D721Med (cell line): Measurements from ENCODE around the gene KCNQ2.

ENCODE experiments used
- DNase-seq: peaks from one replicate; pipeline ENCODE4 v3.0.0; 2011; ENCODE audit warnings: low spot score; ENCODE audit not compliant: insufficient read length
- FAIRE-seq: peaks from 2 replicates; lab custom pipeline; 2011; peaks lifted over from hg19 to GRCh38; lab: Jason Lieb, UNC
- CTCF ChIP-seq: IDR thresholded peaks from 2 replicates; pipeline ENCODE4 v1.5.1; 2012; ENCODE audit warnings: mild to moderate bottlenecking, control low read depth; ENCODE audit not compliant: insufficient read depth; ENCODE audit errors: missing control alignments

The KCNQ2 gene

GRCh38 chr20:63497138-63497945, 24.9 kb upstream of the KCNQ2 start:
- no peak for DNase-seq
- no peak for FAIRE-seq
- no peak for TF ChIP-seq CTCF

GRCh38 chr20:63496596-63497120, 24.2 kb upstream of the KCNQ2 start:
- no peak for FAIRE-seq
- no peak for DNase-seq

GRCh38 chr20:63495741-63496595, 23.5 kb upstream of the KCNQ2 start:
- DNase-seq: peak; percentile 85
- TF ChIP-seq CTCF: peak; percentile 77
- no peak for FAIRE-seq

More at GRCh38 chr20:63496596-63497120, 24.2 kb upstream of the KCNQ2 start:
- TF ChIP-seq CTCF: no peak

- FAIRE-seq (no peak), DNase-seq (no peak)
- no peak for TF ChIP-seq CTCF
These were observed 22.8 kb upstream of the KCNQ2 start for GRCh38 chr20:63495167-63495720.

- TF ChIP-seq CTCF: no peak
- no peak for DNase-seq
- FAIRE-seq: no peak
These were observed 22.1 kb upstream of the KCNQ2 start for GRCh38 chr20:63494420-63495166.

- no peak for FAIRE-seq
- no peak for TF ChIP-seq CTCF
These were observed 21.6 kb upstream of the KCNQ2 start for GRCh38 chr20:63494084-63494419.

More at GRCh38 chr20:63494084-63494419, 21.6 kb upstream of the KCNQ2 start:
- DNase-seq: no peak
